Stimulated activated CD4-positive, alpha-beta T cell treated with anti-CD3 and anti-CD28 coated beads, Interleukin-1b, Interleukin-23, amount 100 ng/mL, for 48 hours (primary cell): ENCODE measurements around the gene UBE2M.

Experiments used
- DNase-seq: peaks from one replicate; pipeline ENCODE4 v3.0.0-alpha.2; 2020

Gene UBE2M

GRCh38 chr19:58538257-58539168 is 19.9 kb downstream of the UBE2M start:
- DNase-seq = peak; percentile 48

- DNase-seq = no peak
Observed at GRCh38 chr19:58536852-58537798, 21.3 kb downstream of the UBE2M start.

DNA sequence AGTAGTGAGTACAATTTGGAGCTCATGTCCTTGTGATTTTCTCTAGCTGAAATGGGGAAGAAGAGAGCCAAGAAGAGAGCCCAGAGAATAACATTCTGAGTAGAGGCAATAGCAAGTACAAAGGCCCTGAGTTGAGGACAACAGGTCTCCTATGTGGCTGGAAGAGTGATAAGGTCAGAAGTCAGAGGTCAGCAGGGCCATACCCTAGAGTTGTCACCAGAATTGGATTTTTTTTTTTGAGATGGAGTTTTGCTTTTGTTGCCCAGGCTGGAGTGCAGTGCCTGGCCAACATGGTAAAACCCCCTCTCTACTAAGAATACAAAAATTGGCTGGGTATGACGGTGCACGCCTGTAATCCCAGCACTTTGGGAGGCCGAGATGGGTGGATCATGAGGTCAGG is 22.6 kb downstream of the UBE2M start:
- DNase-seq = no peak

- no peak for DNase-seq
Observed at GRCh38 chr19:58531034-58531840, 27.2 kb downstream of the UBE2M start.

DNA sequence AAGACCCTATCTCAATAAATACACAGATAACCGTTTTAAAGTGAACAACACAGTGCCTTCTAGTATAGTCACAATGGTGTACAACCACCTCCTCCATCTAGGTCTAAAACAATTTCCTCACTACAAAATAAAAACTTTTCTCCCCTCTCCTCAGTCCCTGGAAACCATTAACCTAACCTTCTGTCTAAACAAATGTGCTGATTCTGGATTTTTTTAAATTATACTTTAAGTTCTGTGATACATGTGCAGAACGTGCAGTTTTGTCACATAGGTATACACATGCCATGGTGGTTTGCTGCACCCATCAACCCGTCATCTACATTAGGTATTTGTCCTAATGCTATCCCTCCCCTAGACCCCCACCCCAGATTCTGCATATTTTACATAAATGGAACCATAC is 29.0 kb downstream of the UBE2M start:
- DNase-seq = no peak

GRCh38 chr19:58522709-58523108 is 35.7 kb downstream of the UBE2M start:
- no peak for DNase-seq

DNA sequence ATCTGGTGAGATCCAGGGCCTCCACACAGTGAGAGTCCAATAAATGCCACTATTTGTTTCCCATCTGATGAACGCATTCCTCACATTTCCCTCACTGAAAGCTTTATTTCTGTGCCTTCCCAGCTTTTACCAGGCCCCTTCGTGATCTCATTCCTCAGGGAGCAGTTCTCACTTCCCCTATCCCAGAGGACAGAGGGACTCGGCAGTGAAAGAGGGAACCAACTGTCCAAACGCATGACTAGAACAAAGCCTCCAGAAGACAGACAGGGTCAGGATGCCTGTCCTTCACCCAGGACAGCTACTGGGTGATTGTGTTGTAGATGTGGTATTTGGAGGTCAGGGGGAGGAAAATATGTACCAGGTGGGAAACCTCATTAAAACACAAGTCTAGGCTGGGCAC is 36.8 kb downstream of the UBE2M start:
- DNase-seq = no peak

DNA sequence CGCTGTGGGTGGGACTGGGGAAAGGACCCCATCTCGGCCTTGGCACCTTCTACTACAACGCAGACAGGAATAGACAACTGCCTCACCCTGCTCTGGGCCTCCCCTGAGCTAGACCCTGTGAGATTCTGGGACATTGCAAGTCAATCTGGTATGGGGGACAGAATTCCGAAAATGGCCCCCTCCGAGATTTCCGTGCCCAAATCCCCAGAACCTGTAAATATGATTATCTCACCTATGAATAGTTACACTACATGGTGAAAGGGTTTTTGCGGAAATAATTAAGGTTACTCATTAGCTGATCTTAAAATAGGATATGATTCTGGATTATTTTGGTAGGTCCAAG is 38.2 kb downstream of the UBE2M start:
- no peak for DNase-seq

DNA sequence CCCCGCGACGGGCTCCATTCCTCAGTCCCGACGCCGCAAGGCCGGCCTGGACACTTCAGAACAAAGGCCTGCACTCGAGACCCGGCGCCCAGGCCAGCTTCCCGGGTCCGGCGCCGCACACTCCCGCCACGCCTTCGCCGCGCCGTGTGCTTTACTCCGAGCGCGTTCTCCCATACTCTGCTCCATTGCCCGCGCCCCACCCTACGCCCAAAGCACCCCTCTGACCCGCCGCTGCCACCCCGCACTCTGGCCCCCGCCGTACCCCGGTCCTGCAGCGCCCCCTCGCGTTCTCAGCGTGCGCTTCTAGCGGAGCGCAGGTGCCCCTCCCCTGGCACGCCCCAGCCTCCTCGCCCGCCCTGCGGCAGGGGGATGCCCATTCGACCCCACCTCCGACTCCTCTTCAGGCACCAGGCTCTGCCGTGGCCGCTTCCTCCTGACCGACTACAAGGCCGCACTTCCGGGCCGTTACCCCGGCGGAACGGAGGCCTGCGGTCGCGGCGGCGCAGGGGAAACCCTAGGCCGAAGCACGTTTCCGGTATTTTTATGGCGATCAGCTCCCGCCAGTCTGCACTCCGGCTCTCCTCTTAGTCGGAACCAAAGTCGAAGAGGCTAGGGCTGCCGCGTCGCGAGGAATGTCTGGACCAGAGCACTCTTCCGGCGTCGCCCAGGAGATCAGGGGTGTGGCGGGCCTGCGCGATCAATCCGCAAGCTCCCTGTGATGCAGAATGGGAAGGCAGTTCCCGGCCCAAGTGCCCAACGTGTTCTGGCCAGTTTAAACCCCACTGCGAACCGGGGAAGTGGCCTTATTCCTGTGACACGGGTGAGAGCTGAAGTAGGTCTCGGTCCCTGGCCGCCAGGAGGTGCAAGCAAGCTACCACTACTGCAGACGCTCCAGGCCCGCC is 38.8 kb downstream of the UBE2M start, which contains the start of gene ZBTB45:
Gene ZBTB45, minus strand, starts transcription at position 456 of the 902 bp plus-strand sequence. CDS start 2,137 bp downstream, outside the sequence.
- peak; percentile 95 for DNase-seq

DNA sequence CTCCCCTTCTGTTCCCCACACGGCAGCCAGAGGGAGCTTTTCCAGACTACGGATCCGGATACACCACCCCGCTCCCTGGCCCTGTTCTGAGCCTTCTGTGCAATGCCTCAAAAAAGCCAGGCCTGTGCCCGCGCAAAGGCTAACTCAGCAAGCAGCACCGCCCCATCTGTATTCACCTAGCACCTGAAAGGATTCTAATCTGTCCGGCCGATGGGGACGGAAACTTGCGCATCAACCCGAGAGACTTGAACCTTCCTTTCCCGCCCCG is 39.4 kb downstream of the UBE2M start:
- DNase-seq = peak; percentile 61

DNA sequence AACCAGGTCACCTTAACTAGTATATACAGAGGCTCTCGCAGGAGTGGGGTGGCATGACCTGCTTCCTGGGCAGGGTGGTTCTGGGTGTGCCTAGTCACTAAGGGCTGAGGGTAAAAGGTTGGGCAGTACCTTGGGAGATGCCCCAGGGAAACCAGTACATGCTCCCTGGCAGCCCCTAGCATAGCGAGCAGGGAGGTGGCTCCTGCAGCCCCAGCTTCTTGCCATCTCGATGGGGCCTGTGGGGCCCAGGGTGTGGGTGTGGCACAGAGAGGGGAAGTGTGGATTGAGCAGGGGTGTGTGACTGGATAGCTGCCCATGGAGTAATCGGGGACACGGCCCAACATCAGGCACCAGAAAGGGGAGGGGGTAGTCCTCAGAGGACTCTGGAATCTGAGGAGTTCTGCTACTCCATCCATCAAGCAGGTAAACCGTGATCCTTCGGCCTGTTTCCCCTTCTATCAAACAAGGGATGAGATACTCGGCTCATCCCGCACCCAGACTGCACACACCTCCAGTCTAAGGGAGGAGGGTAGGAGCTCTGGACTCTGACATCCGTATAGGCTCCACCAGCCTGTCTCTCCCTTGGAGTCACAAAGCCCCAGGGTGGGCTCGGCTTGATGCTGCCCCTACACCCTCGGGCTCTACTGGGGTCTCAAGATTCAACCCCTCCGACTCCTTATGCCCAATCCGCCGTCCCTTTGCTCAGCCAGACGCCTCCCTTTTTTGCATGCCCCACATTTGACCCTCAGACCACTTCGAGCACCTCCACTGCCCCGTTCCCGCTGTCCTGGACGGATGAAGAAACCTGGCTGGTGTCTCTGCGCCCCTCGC is 39.9 kb downstream of the UBE2M start:
- DNase-seq = no peak

- DNase-seq = no peak
Observed at GRCh38 chr19:58516964-58517833, 41.2 kb downstream of the UBE2M start.

- no peak for DNase-seq
Observed at GRCh38 chr19:58516246-58516836, 42.1 kb downstream of the UBE2M start.

GRCh38 chr19:58515259-58515658 is 43.2 kb downstream of the UBE2M start:
- DNase-seq = no peak

GRCh38 chr19:58514564-58515022 is 43.8 kb downstream of the UBE2M start:
- DNase-seq = no peak

GRCh38 chr19:58513694-58514563 is 44.5 kb downstream of the UBE2M start:
- peak; percentile 96 for DNase-seq

DNA sequence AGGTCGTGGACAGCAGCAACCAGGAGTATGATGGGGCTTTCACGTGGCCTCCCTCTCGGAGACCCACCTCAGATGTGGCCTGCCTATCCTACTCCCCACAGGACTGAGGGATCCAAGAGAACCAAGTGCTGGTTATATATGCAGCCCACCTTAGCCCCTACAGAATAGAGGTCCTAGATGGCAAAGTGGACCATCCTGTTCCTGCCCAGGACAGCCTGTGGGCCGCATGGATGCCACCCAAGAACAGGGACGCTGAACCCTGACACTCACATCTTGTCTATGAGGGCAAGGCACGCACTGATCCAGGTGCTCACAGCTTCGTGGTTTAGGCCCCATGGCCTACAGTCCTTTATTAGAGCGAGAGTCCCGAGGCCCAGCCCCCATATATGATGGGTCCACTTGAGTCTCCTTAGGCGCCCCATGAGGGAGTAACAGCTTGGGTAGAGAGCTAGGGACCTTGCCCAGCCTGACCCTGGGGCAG is 45.2 kb downstream of the UBE2M start:
- no peak for DNase-seq
